ENCODE measurements around the gene MKRN2OS. TPM values are rescaled to one million over a fixed set of nuclear protein-coding genes. Genes with fewer than 3 reads are reported as not detected.

Gene MKRN2OS
- total and polyA plus RNA-seq, 8 donors = 1.5 to 3.9 (median 2.4) TPM

GRCh38 chr3:12590096-12590495, 44.8 kb upstream of the MKRN2OS start:
- DNase-seq (no peak), ATAC-seq (peak in 1 of 4 donors; percentile 33), FAIRE-seq (no peak)
- intact Hi-C loops (cut with DNase I) = no loop called here
- 100% methylated on average over 1 of the region's 4 CpGs for WGBS, 2 donors
- Histone ChIP-seq H3K4me1 (peaks cover 0 to 10% (median 2%) of the 10 kb centered on the region in 3 donors), H3K27ac (no peak overlapping the region), H3K9me3 (no peaks in the 10 kb centered on the region), H3K4me3 (no peak overlapping the region), H3K27me3 (no peaks in the 10 kb centered on the region), H3K36me3 (peaks cover 0 to 35% (median 5%) of the 10 kb centered on the region in 3 donors)
- no peak for TF ChIP-seq CTCF (IDR thresholded peaks at IDR 0.05)

GRCh38 chr3:12588039-12589009, 43.0 kb upstream of the MKRN2OS start:
- FAIRE-seq (no peak), ATAC-seq (no peak), DNase-seq (no peak)
- no peak overlapping the region for H3K27ac ChIP-seq
- intact Hi-C loops (cut with DNase I) = no loop called here
- no peak for TF ChIP-seq CTCF (IDR thresholded peaks at IDR 0.05)
- H3K36me3 ChIP-seq = peaks cover 0 to 53% (median 19%) of the 10 kb centered on the region in 3 donors
- H3K4me3 ChIP-seq = no peak overlapping the region
- H3K27me3 ChIP-seq = no peaks in the 10 kb centered on the region
- 78 to 82% methylated on average over 7 of the region's 7 CpGs for WGBS, 2 donors
- no peaks in the 10 kb centered on the region for H3K9me3 ChIP-seq
- H3K4me1 ChIP-seq = peaks cover 0 to 10% (median 2%) of the 10 kb centered on the region in 3 donors

GRCh38 chr3:12586403-12586802, 41.1 kb upstream of the MKRN2OS start:
- 85% methylated on average over 3 of the region's 3 CpGs for WGBS, 2 donors
- FAIRE-seq (no peak), DNase-seq (no peak), ATAC-seq (no peak)
- H3K4me1 ChIP-seq = no peaks in the 10 kb centered on the region
- intact Hi-C loops (cut with DNase I) = no loop called here
- H3K27ac ChIP-seq = no peak overlapping the region
- no peak overlapping the region for H3K4me3 ChIP-seq
- H3K9me3 ChIP-seq = no peaks in the 10 kb centered on the region
- peaks cover 0 to 69% (median 26%) of the 10 kb centered on the region in 3 donors for H3K36me3 ChIP-seq
- TF ChIP-seq CTCF (IDR thresholded peaks at IDR 0.05) = no peak
- H3K27me3 ChIP-seq = no peaks in the 10 kb centered on the region

- no peak overlapping the region for H3K27ac ChIP-seq
Observed at GRCh38 chr3:12585970-12586369, 40.7 kb upstream of the MKRN2OS start.

More at GRCh38 chr3:12585970-12586369, 40.7 kb upstream of the MKRN2OS start:
- WGBS, 2 donors = 70% methylated on average over 5 of the region's 5 CpGs
- ATAC-seq (no peak), DNase-seq (no peak), FAIRE-seq (no peak)
- Histone ChIP-seq H3K36me3 (peaks cover 0 to 65% (median 26%) of the 10 kb centered on the region in 3 donors), H3K4me1 (no peaks in the 10 kb centered on the region), H3K9me3 (no peaks in the 10 kb centered on the region), H3K27me3 (no peaks in the 10 kb centered on the region), H3K4me3 (no peak overlapping the region)
- TF ChIP-seq CTCF (IDR thresholded peaks at IDR 0.05) = no peak
- intact Hi-C loops (cut with DNase I) = no loop called here

All from pancreas (tissue), 10 donors.